K562 (cell line): Measurements from ENCODE around the gene HS6ST1. TPM values are rescaled to one million over a fixed set of nuclear protein-coding genes. Genes with fewer than 3 reads are reported as not detected.
A peak's percentile ranks its signal among the peaks of the same experiment; 100 is the strongest.

Experiments used
- BDP1 ChIP-seq: IDR thresholded peaks from 3 replicates; pipeline ENCODE4 v1.6.1; 2011; ENCODE audit not compliant: insufficient read length, insufficient read depth
- CBFA2T2 ChIP-seq: fragments of 450-650 bp; conservative IDR thresholded peaks from 2 replicates; pipeline ENCODE4 v1.6.1; 2017; ENCODE audit warnings: mild to moderate bottlenecking
- CEBPB ChIP-seq: fragments of 450-650 bp; IDR thresholded peaks from 2 replicates; pipeline ENCODE4 v1.6.1; 2016; ENCODE audit warnings: missing genetic modification characterization, missing compliant biosample characterization
- EHMT2 ChIP-seq: fragments of 450-650 bp; IDR thresholded peaks from 2 replicates; pipeline ENCODE4 v1.6.1; 2018; ENCODE audit warnings: antibody characterized with exemption
- ESRRA ChIP-seq: fragments of 450-650 bp; IDR thresholded peaks from 2 replicates; pipeline ENCODE4 v1.6.1; 2014; ENCODE audit warnings: low read depth, mild to moderate bottlenecking, moderate library complexity, borderline replicate concordance
- GTF2F1 ChIP-seq: IDR thresholded peaks from 2 replicates; pipeline ENCODE4 v1.6.1; 2011; ENCODE audit warnings: low read depth, low read length, improper control_type of control experiment
- HDAC3 ChIP-seq: fragments of 450-650 bp; IDR thresholded peaks from 2 replicates; pipeline ENCODE4 v1.6.1; 2018; ENCODE audit warnings: borderline replicate concordance, mild to moderate bottlenecking, moderate library complexity; ENCODE audit not compliant: partially characterized antibody
- KAT2B ChIP-seq: IDR thresholded peaks from one replicate; pipeline ENCODE4 v1.6.1; 2012; ENCODE audit warnings: low read depth, mild to moderate bottlenecking, control low read depth, inconsistent platforms, low read length, moderate library complexity
- KDM1A ChIP-seq, 2 experiments: fragments of 450-650 bp; IDR thresholded peaks; 2 replicates each; pipeline ENCODE4 v1.6.1; 2016; ENCODE audit warnings: mild to moderate bottlenecking in 2 of 2
- MAFF ChIP-seq: IDR thresholded peaks from 2 replicates; pipeline ENCODE4 v1.6.1; 2012; ENCODE audit warnings: low read length, improper control_type of control experiment
- MEF2A ChIP-seq: IDR thresholded peaks from 2 replicates; pipeline ENCODE4 v1.6.1; 2011; ENCODE audit warnings: low read depth, mild to moderate bottlenecking, low read length, moderate library complexity; ENCODE audit not compliant: control insufficient read depth
- NR4A1 ChIP-seq, 2 experiments: fragments of 250-450 bp in 1 of 2; fragments of 450-650 bp in 1 of 2; sonication (Bioruptor Pico) in 1 of 2; IDR thresholded peaks; 2 replicates each; pipeline versions ENCODE4 v1.4.0 to v1.6.1; 2016 to 2020; ENCODE audit warnings: mild to moderate bottlenecking in 2 of 2, missing compliant biosample characterization in 1 of 2, missing genetic modification characterization in 1 of 2, moderate library complexity in 1 of 2
- PCBP2 ChIP-seq: fragments of 200-400 bp; formaldehyde crosslinking; IDR thresholded peaks from 2 replicates; pipeline ENCODE4 v1.6.1; 2018; ENCODE audit warnings: low read length, low read depth, mild to moderate bottlenecking, moderate library complexity; ENCODE audit not compliant: poor library complexity, severe bottlenecking
- POLR2A ChIP-seq: fragments of 450-650 bp; conservative IDR thresholded peaks from 2 replicates; pipeline ENCODE4 v1.6.1; 2016
- POLR3A ChIP-seq: IDR thresholded peaks from 2 replicates; pipeline ENCODE4 v1.6.1; 2011; ENCODE audit warnings: borderline replicate concordance, mild to moderate bottlenecking, moderate library complexity; ENCODE audit not compliant: insufficient read length, insufficient read depth; ENCODE audit errors: extremely low read depth
- TAF9B ChIP-seq: fragments of 450-650 bp; IDR thresholded peaks from 2 replicates; pipeline ENCODE4 v1.6.1; 2018; ENCODE audit warnings: mild to moderate bottlenecking; ENCODE audit not compliant: partially characterized antibody
- TAL1 ChIP-seq: fragments of 450-650 bp; IDR thresholded peaks from 2 replicates; pipeline ENCODE4 v1.6.1; 2016; ENCODE audit warnings: mild to moderate bottlenecking
- TBL1XR1 ChIP-seq, 2 experiments: IDR thresholded peaks; 2 replicates each; pipeline ENCODE4 v1.6.1; 2012; ENCODE audit warnings: improper control_type of control experiment in 2 of 2, low read length in 2 of 2, mild to moderate bottlenecking in 1 of 2
- U2AF1 ChIP-seq: fragments of 200-400 bp; formaldehyde crosslinking; optimal IDR thresholded peaks from 2 replicates; pipeline ENCODE3; 2017; ENCODE audit warnings: mild to moderate bottlenecking, low read depth, low read length, moderate library complexity
- ZNF398 ChIP-seq: fragments of 250-450 bp; sonication (Bioruptor Pico); IDR thresholded peaks from 2 replicates; pipeline ENCODE4 v1.8.0; 2021; ENCODE audit warnings: moderate library complexity, mild to moderate bottlenecking, inconsistent platforms
- polyA plus RNA-seq, 8 experiments: library from polyadenylated mRNA; depleted of rRNA in 4 of 8; stranded (reverse) in 5 of 8; unstranded in 3 of 8; fragments of >200 nt; fragmentation: Nextera tagmentation in 2 of 8; fragmentation: Illumina TruSeq in 1 of 8; extraction: Ambion mirVana in 2 of 8; extraction: Trizol in 1 of 8; gene quantifications; 2 replicates each; pipeline versions ENCODE4 v1.2.1 to v1.2.3, GENCODE V29; 2011 to 2014; ENCODE audit warnings: inconsistent platforms in 1 of 8, missing spikeins in 1 of 8
- total RNA-seq, 7 experiments: library from RNA; depleted of rRNA in 6 of 7; stranded (reverse); fragments of >200 nt in 6 of 7; fragmentation: Illumina TruSeq in 2 of 7; extraction: Trizol in 2 of 7; gene quantifications; 2 replicates each; pipeline versions ENCODE4 v1.2.1 to v1.2.3, GENCODE V29; 2011 to 2021; ENCODE audit warnings: low replicate concordance in 1 of 7
- TF ChIP-seq, protein P1 (sequence below): IDR thresholded peaks from 2 replicates; pipeline ENCODE4 v1.6.1; 2016; ENCODE audit warnings: missing genetic modification characterization, missing compliant biosample characterization
- TF ChIP-seq, protein P2 (sequence below): fragments of 450-650 bp; formaldehyde crosslinking; IDR thresholded peaks from 2 replicates; pipeline ENCODE4 v1.4.0; 2020; ENCODE audit warnings: mild to moderate bottlenecking

HS6ST1 gene
- total and polyA plus RNA-seq, 9 of the 15 experiments (the other 6 are each of a cell fraction or from before 2014, with no cell fraction given): 0.06 to 7.4 (median 3.8) TPM

GRCh38 chr2:128237081-128237534, 81.6 kb downstream of the HS6ST1 start (continued):
- TF ChIP-seq NR4A1 (CRISPR knock-in tag; IDR thresholded peaks at IDR 0.05) (no peak), NR4A1 (tag; IDR thresholded peaks at IDR 0.05) (no peak), CBFA2T2 (peak; percentile 87), EHMT2 (no peak), PCBP2 (no peak), ESRRA (no peak), U2AF1 (no peak), TAL1 (peak; percentile 77), TBL1XR1 (IDR thresholded peaks at IDR 0.05; ENCODE audit: low read length in 2 of 2) (no peak), MAFF (no peak), KAT2B (no peak), KDM1A (IDR thresholded peaks at IDR 0.05) (peak; percentile 27 to 50; a peak in 2 of 4 replicates), POLR2A (no peak), TAF9B (no peak), CEBPB (tag) (no peak), HDAC3 (no peak), BDP1 (no peak), MEF2A (peak; percentile 91), ZNF398 (CRISPR knock-in tag) (no peak), GTF2F1 (no peak), POLR3A (no peak)
- TF ChIP-seq, protein P1, sequence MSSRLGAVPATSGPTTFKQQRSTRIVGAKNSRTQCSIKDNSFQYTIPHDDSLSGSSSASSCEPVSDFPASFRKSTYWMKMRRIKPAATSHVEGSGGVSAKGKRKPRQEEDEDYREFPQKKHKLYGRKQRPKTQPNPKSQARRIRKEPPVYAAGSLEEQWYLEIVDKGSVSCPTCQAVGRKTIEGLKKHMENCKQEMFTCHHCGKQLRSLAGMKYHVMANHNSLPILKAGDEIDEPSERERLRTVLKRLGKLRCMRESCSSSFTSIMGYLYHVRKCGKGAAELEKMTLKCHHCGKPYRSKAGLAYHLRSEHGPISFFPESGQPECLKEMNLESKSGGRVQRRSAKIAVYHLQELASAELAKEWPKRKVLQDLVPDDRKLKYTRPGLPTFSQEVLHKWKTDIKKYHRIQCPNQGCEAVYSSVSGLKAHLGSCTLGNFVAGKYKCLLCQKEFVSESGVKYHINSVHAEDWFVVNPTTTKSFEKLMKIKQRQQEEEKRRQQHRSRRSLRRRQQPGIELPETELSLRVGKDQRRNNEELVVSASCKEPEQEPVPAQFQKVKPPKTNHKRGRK (tag): no peak
- TF ChIP-seq, protein P2, sequence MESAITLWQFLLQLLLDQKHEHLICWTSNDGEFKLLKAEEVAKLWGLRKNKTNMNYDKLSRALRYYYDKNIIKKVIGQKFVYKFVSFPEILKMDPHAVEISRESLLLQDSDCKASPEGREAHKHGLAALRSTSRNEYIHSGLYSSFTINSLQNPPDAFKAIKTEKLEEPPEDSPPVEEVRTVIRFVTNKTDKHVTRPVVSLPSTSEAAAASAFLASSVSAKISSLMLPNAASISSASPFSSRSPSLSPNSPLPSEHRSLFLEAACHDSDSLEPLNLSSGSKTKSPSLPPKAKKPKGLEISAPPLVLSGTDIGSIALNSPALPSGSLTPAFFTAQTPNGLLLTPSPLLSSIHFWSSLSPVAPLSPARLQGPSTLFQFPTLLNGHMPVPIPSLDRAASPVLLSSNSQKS (CRISPR knock-in tag): no peak
